ENCODE data around the gene TLNRD1. TPM values are rescaled to one million over a fixed set of nuclear protein-coding genes. Genes with fewer than 3 reads are reported as not detected.

The TLNRD1 gene
- total RNA-seq, 1 donor from 2014 or later = 7.4 TPM

GRCh38 chr15:81052046-81052445, 51.3 kb downstream of the TLNRD1 start:
- no peak for FAIRE-seq
- Histone ChIP-seq H3K36me3 (ENCODE audit: control insufficient read depth, insufficient read depth, low read length) (no peaks in the 10 kb centered on the region), H3K27me3 (ENCODE audit: control insufficient read depth, insufficient read depth, low read length) (no peaks in the 10 kb centered on the region), H3K4me3 (ENCODE audit: low read depth, low read length) (no peak overlapping the region)
- DNase-seq (ENCODE audit: low read depth) = no peak
- TF ChIP-seq CTCF (IDR thresholded peaks at IDR 0.05; ENCODE audit: insufficient read depth, low read length, severe bottlenecking) = no peak

- FAIRE-seq (no peak), DNase-seq (ENCODE audit: low read depth) (no peak)
- Histone ChIP-seq H3K4me3 (ENCODE audit: low read depth, low read length) (no peak overlapping the region), H3K27me3 (ENCODE audit: control insufficient read depth, insufficient read depth, low read length) (no peaks in the 10 kb centered on the region), H3K36me3 (ENCODE audit: control insufficient read depth, insufficient read depth, low read length) (no peaks in the 10 kb centered on the region)
- TF ChIP-seq CTCF (IDR thresholded peaks at IDR 0.05; ENCODE audit: insufficient read depth, low read length, severe bottlenecking) = no peak
These were observed 52.9 kb downstream of the TLNRD1 start for GRCh38 chr15:81053621-81054020.

- Histone ChIP-seq H3K36me3 (ENCODE audit: control insufficient read depth, insufficient read depth, low read length) (no peaks in the 10 kb centered on the region), H3K27me3 (ENCODE audit: control insufficient read depth, insufficient read depth, low read length) (no peaks in the 10 kb centered on the region), H3K4me3 (ENCODE audit: low read depth, low read length) (no peak overlapping the region)
- no peak for FAIRE-seq
- DNase-seq (ENCODE audit: low read depth) = no peak
- TF ChIP-seq CTCF (IDR thresholded peaks at IDR 0.05; ENCODE audit: insufficient read depth, low read length, severe bottlenecking) = no peak
These were observed 53.5 kb downstream of the TLNRD1 start for GRCh38 chr15:81054236-81054635.

Other genes starting within 250 kb of the TLNRD1 start
- 2.9 and 5.3 TPM in 2 replicates for gene CEMIP, start 221.6 kb upstream of the TLNRD1 start, total RNA-seq
- gene MESD, start 11.1 kb upstream of the TLNRD1 start, total RNA-seq = 23.9 and 24.7 TPM in 2 replicates
- gene CFAP161, start 133.3 kb downstream of the TLNRD1 start, total RNA-seq = 0.26 TPM in 1 of 2 replicates, not detected in the other
- under 0.01 and 0.79 TPM in 2 replicates for gene IL16, start 196.0 kb downstream of the TLNRD1 start, total RNA-seq

Measured in bronchial epithelial cell (primary cell).